HCT116 (cell line): Measurements from ENCODE around the gene ZBTB16. TPM values are rescaled to one million over a fixed set of nuclear protein-coding genes. Genes with fewer than 3 reads are reported as not detected.

Experiments used
- ATAC-seq: fragments of 200-7000 bp; cut with Tn5 transposase; 2 replicates; pipeline ENCODE4 v1.9.1; 2020; ENCODE audit warnings: mild to moderate bottlenecking, moderate library complexity
- BruUV-seq: library from RNA; stranded (reverse); fragments of 400-500 nt; replicated peaks from 2 replicates; lab custom pipeline; 2021; lab: Mats Ljungman, UMichigan
- CTCF ChIA-PET: fragments of 300-600 bp; sonication (Branson Sonifier 250); formaldehyde crosslinking; loops from one replicate; lab custom pipeline; 2021; ENCODE audit warnings: antibody characterized with exemption; lab: Charles Lee
- POLR2A ChIA-PET: fragments of 300-600, 350-600 bp; sonication (Branson Sonifier 250); formaldehyde crosslinking; loops from one replicate; lab custom pipeline; 2021; ENCODE audit warnings: antibody characterized with exemption; lab: Charles Lee
- RAD21 ChIA-PET, 2 experiments: fragments of 300-600 bp; sonication (Branson Sonifier 250); formaldehyde crosslinking; loops; one replicate each; lab custom pipeline; 2023; ENCODE audit warnings: low total read pairs in 2 of 2; ENCODE audit not compliant: uncharacterized antibody in 2 of 2, unreplicated experiment in 2 of 2, low non-redundant PET in 1 of 2; lab: Charles Lee
- DNase-seq: peaks from one replicate; pipeline ENCODE4 v3.0.0-alpha.2; 2010; ENCODE audit warnings: low read depth, low spot score
- H2AFZ ChIP-seq: fragments of 200-600 bp; shearing (Covaris generic), sonication (generic); 2 replicates; pipeline ENCODE4 v1.6.1; 2017; ENCODE audit warnings: low read depth, mixed run types, mixed read lengths, antibody characterized with exemption, low read length; ENCODE audit not compliant: poor library complexity, severe bottlenecking
- H3K27ac ChIP-seq: 2 replicates; pipeline ENCODE4 v1.5.1; 2012; ENCODE audit warnings: low read depth, low read length
- H3K27me3 ChIP-seq: fragments of 200-600 bp; sonication (generic); 2 replicates; pipeline ENCODE4 v1.6.1; 2016; ENCODE audit warnings: mixed run types, low read length, mixed read lengths; ENCODE audit not compliant: insufficient read depth
- H3K36me3 ChIP-seq, 2 experiments: fragments of 200-500 bp in 1 of 2; fragments of 200-600 bp in 1 of 2; sonication (Bioruptor generic) in 1 of 2; sonication (generic) in 1 of 2; 2 replicates each; pipeline versions ENCODE4 v1.5.1 to v1.6.1; 2014 to 2016; ENCODE audit warnings: low read length in 2 of 2, inconsistent platforms in 1 of 2, mixed read lengths in 1 of 2, mixed run types in 1 of 2; ENCODE audit not compliant: insufficient read depth in 2 of 2, control insufficient read depth in 1 of 2
- H3K4me1 ChIP-seq, 2 experiments: fragments of 200-600 bp in 1 of 2; sonication (generic) in 1 of 2; 2 replicates each; pipeline versions ENCODE4 v1.5.1 to v1.6.1; 2012 to 2017; ENCODE audit warnings: low read length in 2 of 2, inconsistent platforms in 1 of 2, mild to moderate bottlenecking in 1 of 2, mixed read lengths in 1 of 2, mixed run types in 1 of 2, moderate library complexity in 1 of 2; ENCODE audit not compliant: insufficient read depth in 2 of 2, control insufficient read depth in 1 of 2
- H3K4me2 ChIP-seq: fragments of 200-600 bp; sonication (generic); 2 replicates; pipeline ENCODE4 v1.6.1; 2017; ENCODE audit warnings: mixed run types, low read length, mixed read lengths
- H3K4me3 ChIP-seq, 2 experiments: fragments of 200-600 bp in 1 of 2; sonication (generic) in 1 of 2; replicated peaks in 1 of 2; 2 replicates each; pipeline ENCODE4 v1.5.1; 2011 to 2016; ENCODE audit warnings: low read length in 2 of 2, control low read depth in 1 of 2, low read depth in 1 of 2, mild to moderate bottlenecking in 1 of 2, mixed read lengths in 1 of 2, mixed run types in 1 of 2
- H3K79me2 ChIP-seq: fragments of 200-600 bp; sonication (generic); 2 replicates; pipeline ENCODE4 v1.6.1; 2017; ENCODE audit warnings: mild to moderate bottlenecking, mixed run types, low read length, moderate library complexity, mixed read lengths; ENCODE audit not compliant: insufficient read depth
- H3K9ac ChIP-seq: fragments of 200-600 bp; sonication (generic); 2 replicates; pipeline ENCODE4 v1.6.1; 2016; ENCODE audit warnings: low read length, mixed read lengths
- H3K9me2 ChIP-seq: fragments of 200-600 bp; sonication (generic), shearing (Covaris generic); 2 replicates; pipeline ENCODE4 v1.6.1; 2017; ENCODE audit warnings: mixed run types, mild to moderate bottlenecking, moderate library complexity; ENCODE audit not compliant: insufficient read depth
- H3K9me3 ChIP-seq, 2 experiments: fragments of 200-500 bp in 1 of 2; fragments of 200-600 bp in 1 of 2; sonication (Bioruptor generic) in 1 of 2; sonication (generic) in 1 of 2; 2 replicates each; pipeline ENCODE4 v1.6.1; 2014 to 2017; ENCODE audit warnings: low read length in 2 of 2, mixed read lengths in 2 of 2, inconsistent platforms in 1 of 2, low read depth in 1 of 2, mild to moderate bottlenecking in 1 of 2, mixed run types in 1 of 2, moderate library complexity in 1 of 2; ENCODE audit not compliant: control insufficient read depth in 1 of 2, insufficient read depth in 1 of 2
- H4K20me1 ChIP-seq: fragments of 200-600 bp; sonication (generic), shearing (Covaris generic); 2 replicates; pipeline ENCODE4 v1.6.1; 2017; ENCODE audit warnings: mixed run types, mild to moderate bottlenecking, moderate library complexity; ENCODE audit not compliant: insufficient read depth
- CBX3 ChIP-seq: IDR thresholded peaks from 2 replicates; pipeline ENCODE4 v1.6.1; 2012; ENCODE audit warnings: low read depth
- EGR1 ChIP-seq: IDR thresholded peaks from 2 replicates; pipeline ENCODE4 v1.6.1; 2012; ENCODE audit warnings: low read depth
- ELF1 ChIP-seq: IDR thresholded peaks from 2 replicates; pipeline ENCODE4 v1.6.1; 2012; ENCODE audit warnings: low read depth, borderline replicate concordance
- EZH2 ChIP-seq: fragments of 200-600 bp; sonication (generic); IDR thresholded peaks from 2 replicates; pipeline ENCODE4 v1.6.1; 2017; ENCODE audit warnings: antibody characterized with exemption, mixed run types
- EZH2phosphoT487 ChIP-seq: fragments of 200-600 bp; IDR thresholded peaks from 2 replicates; pipeline ENCODE4 v1.6.1; 2018; ENCODE audit warnings: antibody characterized with exemption, borderline replicate concordance
- FOSL1 ChIP-seq: IDR thresholded peaks from 2 replicates; pipeline ENCODE4 v1.6.1; 2012; ENCODE audit warnings: low read depth
- JUND ChIP-seq: IDR thresholded peaks from 2 replicates; pipeline ENCODE4 v1.6.1; 2012
- POLR2A ChIP-seq: IDR thresholded peaks from 2 replicates; pipeline ENCODE4 v1.7.0; 2011; ENCODE audit warnings: borderline replicate concordance; ENCODE audit not compliant: insufficient read depth, insufficient read length; ENCODE audit errors: extremely low read depth
- POLR2AphosphoS5 ChIP-seq: IDR thresholded peaks from 2 replicates; pipeline ENCODE4 v1.6.1; 2011; ENCODE audit warnings: mild to moderate bottlenecking, low read depth, low read length, moderate library complexity
- RAD21 ChIP-seq: IDR thresholded peaks from 2 replicates; pipeline ENCODE4 v1.6.1; 2012; ENCODE audit warnings: low read depth, mild to moderate bottlenecking
- SIN3A ChIP-seq: IDR thresholded peaks from 2 replicates; pipeline ENCODE4 v1.6.1; 2012; ENCODE audit warnings: low read depth
- SP1 ChIP-seq: IDR thresholded peaks from 2 replicates; pipeline ENCODE4 v1.6.1; 2012; ENCODE audit warnings: low read depth
- SRF ChIP-seq: IDR thresholded peaks from 2 replicates; pipeline ENCODE4 v1.6.1; 2012; ENCODE audit warnings: low read depth
- TCF7L2 ChIP-seq: IDR thresholded peaks from 2 replicates; pipeline ENCODE4 v1.7.0; 2011; ENCODE audit warnings: borderline replicate concordance, inconsistent platforms; ENCODE audit not compliant: insufficient read depth, insufficient read length; ENCODE audit errors: extremely low read depth
- YY1 ChIP-seq: IDR thresholded peaks from 2 replicates; pipeline ENCODE4 v1.6.1; 2011; ENCODE audit warnings: low read length, low read depth, moderate library complexity, mild to moderate bottlenecking; ENCODE audit not compliant: insufficient replicate concordance; ENCODE audit errors: extremely low read depth
- ZFX ChIP-seq: fragments of 450-650 bp; IDR thresholded peaks from 2 replicates; pipeline ENCODE4 v1.6.1; 2017
- intact Hi-C: fragments of 100-400 bp; cut with micrococcal nuclease; formaldehyde crosslinking; loops from 2 replicates; pipeline ENCODE4 v1.10.0; 2022
- total RNA-seq: library from RNA; stranded (reverse); gene quantifications from one replicate; pipeline ENCODE4 v1.2.1, GENCODE V29; 2021; ENCODE audit not compliant: unreplicated experiment
- TF ChIP-seq, protein P1 (sequence below): IDR thresholded peaks from 2 replicates; pipeline ENCODE4 v1.6.1; 2012
- TF ChIP-seq, protein P2 (sequence below): IDR thresholded peaks from 2 replicates; pipeline ENCODE4 v1.6.1; 2011; ENCODE audit warnings: mild to moderate bottlenecking, low read length, moderate library complexity; ENCODE audit not compliant: insufficient replicate concordance; ENCODE audit errors: extremely low read depth
- TF ChIP-seq, protein P3 (sequence below): IDR thresholded peaks from 2 replicates; pipeline ENCODE4 v1.6.1; 2012

ZBTB16 gene
- total RNA-seq, 1 experiment from 2014 or later, result 0.30 TPM

DNA sequence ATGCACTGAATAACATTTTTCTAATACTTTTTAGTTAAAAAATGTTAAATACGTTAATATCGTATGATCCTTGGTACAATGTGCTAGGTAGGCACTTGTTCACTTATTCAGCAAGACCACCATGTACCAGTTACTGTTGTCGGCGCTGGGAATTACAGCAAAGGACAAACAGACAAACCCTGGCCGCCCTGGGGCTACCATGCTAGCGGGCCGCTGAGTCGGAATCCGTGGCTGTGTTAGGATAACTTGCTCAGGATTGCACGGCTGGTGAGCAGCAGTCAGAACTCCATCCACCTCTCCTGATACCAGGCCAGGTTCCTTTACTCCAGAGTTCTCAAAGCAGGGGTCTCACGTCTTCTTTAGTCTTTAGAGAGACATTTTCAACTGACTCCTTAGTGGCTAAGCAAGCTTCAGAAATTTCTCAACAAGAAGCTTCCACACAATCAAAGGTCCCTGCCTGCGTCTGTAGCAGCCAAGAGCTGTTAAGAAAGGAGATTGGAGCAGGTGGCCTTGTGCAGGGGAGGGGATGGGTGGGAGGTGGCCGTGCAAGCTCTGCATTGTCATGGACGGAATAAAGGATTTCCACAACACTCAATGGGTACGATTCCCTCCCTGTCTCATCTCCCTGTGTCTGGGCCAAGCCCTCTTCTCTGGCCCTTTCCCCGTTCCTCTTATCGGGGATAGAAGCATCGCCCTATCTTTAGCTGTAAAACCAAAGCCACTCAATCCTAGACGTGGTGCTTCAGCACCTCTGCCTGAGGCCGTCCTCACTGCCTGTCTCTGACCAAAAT lies 196.9 kb downstream of the ZBTB16 start:
- RAD21 ChIA-PET, result interaction anchor here in 1 of 2 experiments (0.6 kb wide), 1 partner anchor 280 kb away, joined by 3 read pairs; no protein-coding TSS in a partner anchor
- POLR2A ChIA-PET, result no interaction called here
- Histone ChIP-seq H4K20me1 (no peaks in the 10 kb centered on the region), H2AFZ (no peak overlapping the region), H3K36me3 (no peaks in the 10 kb centered on the region), H3K9ac (no peak overlapping the region), H3K27ac (no peak overlapping the region), H3K4me1 (no peaks in the 10 kb centered on the region), H3K9me2 (no peaks in the 10 kb centered on the region), H3K79me2 (no peaks in the 10 kb centered on the region), H3K27me3 (peaks cover 4% of the 10 kb centered on the region; the same call in 1 of the 2 replicates), H3K9me3 (no peaks in the 10 kb centered on the region), H3K4me3 (no peak overlapping the region), H3K4me2 (no peak overlapping the region)
- DNase-seq (no peak), ATAC-seq (no peak)
- no peak for TF ChIP-seq POLR2A
- TF ChIP-seq ZFX, result no peak
- no peak for TF ChIP-seq EZH2phosphoT487
- no peak for TF ChIP-seq EZH2
- TF ChIP-seq RAD21, result no peak
- no peak for TF ChIP-seq TCF7L2
- TF ChIP-seq CBX3, result no peak
- TF ChIP-seq, protein P1, sequence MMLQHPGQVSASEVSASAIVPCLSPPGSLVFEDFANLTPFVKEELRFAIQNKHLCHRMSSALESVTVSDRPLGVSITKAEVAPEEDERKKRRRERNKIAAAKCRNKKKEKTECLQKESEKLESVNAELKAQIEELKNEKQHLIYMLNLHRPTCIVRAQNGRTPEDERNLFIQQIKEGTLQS, result no peak
- TF ChIP-seq ELF1, result no peak
- no peak for TF ChIP-seq SIN3A
- TF ChIP-seq POLR2AphosphoS5, result no peak
- no peak for TF ChIP-seq FOSL1
- TF ChIP-seq, protein P2, sequence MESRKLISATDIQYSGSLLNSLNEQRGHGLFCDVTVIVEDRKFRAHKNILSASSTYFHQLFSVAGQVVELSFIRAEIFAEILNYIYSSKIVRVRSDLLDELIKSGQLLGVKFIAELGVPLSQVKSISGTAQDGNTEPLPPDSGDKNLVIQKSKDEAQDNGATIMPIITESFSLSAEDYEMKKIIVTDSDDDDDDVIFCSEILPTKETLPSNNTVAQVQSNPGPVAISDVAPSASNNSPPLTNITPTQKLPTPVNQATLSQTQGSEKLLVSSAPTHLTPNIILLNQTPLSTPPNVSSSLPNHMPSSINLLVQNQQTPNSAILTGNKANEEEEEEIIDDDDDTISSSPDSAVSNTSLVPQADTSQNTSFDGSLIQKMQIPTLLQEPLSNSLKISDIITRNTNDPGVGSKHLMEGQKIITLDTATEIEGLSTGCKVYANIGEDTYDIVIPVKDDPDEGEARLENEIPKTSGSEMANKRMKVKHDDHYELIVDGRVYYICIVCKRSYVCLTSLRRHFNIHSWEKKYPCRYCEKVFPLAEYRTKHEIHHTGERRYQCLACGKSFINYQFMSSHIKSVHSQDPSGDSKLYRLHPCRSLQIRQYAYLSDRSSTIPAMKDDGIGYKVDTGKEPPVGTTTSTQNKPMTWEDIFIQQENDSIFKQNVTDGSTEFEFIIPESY, result no peak
- TF ChIP-seq SRF, result no peak
- no peak for TF ChIP-seq YY1
- TF ChIP-seq, protein P3, sequence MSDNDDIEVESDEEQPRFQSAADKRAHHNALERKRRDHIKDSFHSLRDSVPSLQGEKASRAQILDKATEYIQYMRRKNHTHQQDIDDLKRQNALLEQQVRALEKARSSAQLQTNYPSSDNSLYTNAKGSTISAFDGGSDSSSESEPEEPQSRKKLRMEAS, result no peak
- TF ChIP-seq EGR1, result no peak
- TF ChIP-seq JUND, result no peak
- no peak for TF ChIP-seq SP1
- no TSS peak for BruUV-seq
- intact Hi-C loops, result no loop called here
- CTCF ChIA-PET, result no interaction called here
